Measurements from ENCODE around the gene TUT1. TPM values are rescaled to one million over a fixed set of nuclear protein-coding genes. Genes with fewer than 3 reads are reported as not detected.
A peak's percentile ranks its signal among the peaks of the same experiment; 100 is the strongest.
"Not testable (repeated sequence)": the region's sequence is repeated elsewhere in the genome, so short reads cannot be mapped to it uniquely, and the experiment has no call there.

TUT1 gene
- polyA plus RNA-seq, 4 donors: 19.7 to 28.5 (median 22.7) TPM

GRCh38 chr11:62605902-62606301 is 14.6 kb upstream of the TUT1 start:
- no peak for DNase-seq (ENCODE audit: low read depth in 4 of 4, low spot score in 2 of 4)

- no peak for DNase-seq (ENCODE audit: low read depth in 4 of 4, low spot score in 2 of 4)
Measured at GRCh38 chr11:62605467-62605866, 14.1 kb upstream of the TUT1 start.

GRCh38 chr11:62604460-62605120 is 13.3 kb upstream of the TUT1 start:
- peak in 1 of 4 donors; percentile 21 for DNase-seq (ENCODE audit: low read depth in 4 of 4, low spot score in 2 of 4)

GRCh38 chr11:62603776-62604299 is 12.5 kb upstream of the TUT1 start:
- no peak for DNase-seq (ENCODE audit: low read depth in 4 of 4, low spot score in 2 of 4)

GRCh38 chr11:62603072-62603408 is 11.7 kb upstream of the TUT1 start:
- DNase-seq (ENCODE audit: low read depth in 4 of 4, low spot score in 2 of 4): no peak

- peak in 1 of 4 donors; percentile 31 for DNase-seq (ENCODE audit: low read depth in 4 of 4, low spot score in 2 of 4)
Measured at GRCh38 chr11:62602141-62603071, 11.1 kb upstream of the TUT1 start.

- peak; percentile 92 to 95 (median 95) for DNase-seq (ENCODE audit: low read depth in 4 of 4, low spot score in 2 of 4)
Measured at GRCh38 chr11:62601372-62602140, 10.2 kb upstream of the TUT1 start, which contains the start of gene MTA2. Gene MTA2, minus strand, starts transcription at chr11:62601865. Its CDS starts 415 bp downstream, at chr11:62601450.

GRCh38 chr11:62601122-62601371 is 9.7 kb upstream of the TUT1 start:
- DNase-seq (ENCODE audit: low read depth in 4 of 4, low spot score in 2 of 4): no peak

- DNase-seq (ENCODE audit: low read depth in 4 of 4, low spot score in 2 of 4): no peak
Measured at GRCh38 chr11:62600367-62601121, 9.2 kb upstream of the TUT1 start.

- no peak for DNase-seq (ENCODE audit: low read depth in 4 of 4, low spot score in 2 of 4)
Measured at GRCh38 chr11:62599901-62600300, 8.6 kb upstream of the TUT1 start.

GRCh38 chr11:62599069-62599696 is 7.9 kb upstream of the TUT1 start:
- DNase-seq (ENCODE audit: low read depth in 4 of 4, low spot score in 2 of 4): peak in 2 of 4 donors; percentile 77 to 93

- DNase-seq (ENCODE audit: low read depth in 4 of 4, low spot score in 2 of 4): no peak
Measured at GRCh38 chr11:62595124-62595523, 3.8 kb upstream of the TUT1 start.

GRCh38 chr11:62593434-62594044 is 2.2 kb upstream of the TUT1 start:
- peak in 1 of 4 donors; percentile 49 for DNase-seq (ENCODE audit: low read depth in 4 of 4, low spot score in 2 of 4)

- DNase-seq (ENCODE audit: low read depth in 4 of 4, low spot score in 2 of 4): no peak
Measured at GRCh38 chr11:62592989-62593421, 1.7 kb upstream of the TUT1 start.

- no peak for DNase-seq (ENCODE audit: low read depth in 4 of 4, low spot score in 2 of 4)
Measured at GRCh38 chr11:62592146-62592815, 958 bp upstream of the TUT1 start.

GRCh38 chr11:62588966-62589637 is 2.2 kb downstream of the TUT1 start:
- DNase-seq (ENCODE audit: low read depth in 4 of 4, low spot score in 2 of 4): no peak

GRCh38 chr11:62585356-62585755 is 6.0 kb downstream of the TUT1 start:
- DNase-seq (ENCODE audit: low read depth in 4 of 4, low spot score in 2 of 4): not testable (repeated sequence)

- DNase-seq (ENCODE audit: low read depth in 4 of 4, low spot score in 2 of 4): not testable (repeated sequence)
Measured at GRCh38 chr11:62581735-62582134, 9.6 kb downstream of the TUT1 start.

Measured in left renal cortex interstitium (tissue), 4 donors.